HG02938 (cell line): ENCODE measurements around the gene GRIK4.
A peak's percentile ranks its signal among the peaks of the same experiment; 100 is the strongest.

ENCODE experiments used
- ATAC-seq: cut with Tn5 transposase; IDR thresholded peaks from one replicate; pipeline ENCODE4 v1.9.1; 2021; ENCODE audit warnings: mild to moderate bottlenecking, moderate library complexity; ENCODE audit not compliant: unreplicated experiment

Gene GRIK4

DNA sequence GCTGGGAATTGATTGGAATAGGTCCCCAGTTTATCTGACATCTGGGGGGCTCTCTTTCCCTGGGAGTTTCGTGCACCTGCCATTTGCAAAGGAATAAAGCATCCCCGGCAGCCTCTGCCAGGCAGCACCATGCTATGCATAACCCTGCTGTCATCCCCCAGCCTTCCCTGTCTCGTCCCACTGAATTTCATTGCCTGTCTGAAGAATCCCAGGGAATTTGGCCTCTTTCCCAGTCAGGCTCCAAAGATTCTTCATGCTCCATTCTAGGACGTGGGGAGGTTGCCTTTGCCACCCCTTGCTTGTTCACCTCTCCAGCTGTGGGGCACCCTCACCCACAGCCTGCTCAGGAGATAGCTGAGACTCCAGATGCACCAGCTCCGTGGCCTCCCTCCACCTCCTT lies 317.3 kb downstream of the GRIK4 start:
- ATAC-seq: no peak

- ATAC-seq: no peak
These were observed 318.6 kb downstream of the GRIK4 start for GRCh38 chr11:120830085-120830620.

DNA sequence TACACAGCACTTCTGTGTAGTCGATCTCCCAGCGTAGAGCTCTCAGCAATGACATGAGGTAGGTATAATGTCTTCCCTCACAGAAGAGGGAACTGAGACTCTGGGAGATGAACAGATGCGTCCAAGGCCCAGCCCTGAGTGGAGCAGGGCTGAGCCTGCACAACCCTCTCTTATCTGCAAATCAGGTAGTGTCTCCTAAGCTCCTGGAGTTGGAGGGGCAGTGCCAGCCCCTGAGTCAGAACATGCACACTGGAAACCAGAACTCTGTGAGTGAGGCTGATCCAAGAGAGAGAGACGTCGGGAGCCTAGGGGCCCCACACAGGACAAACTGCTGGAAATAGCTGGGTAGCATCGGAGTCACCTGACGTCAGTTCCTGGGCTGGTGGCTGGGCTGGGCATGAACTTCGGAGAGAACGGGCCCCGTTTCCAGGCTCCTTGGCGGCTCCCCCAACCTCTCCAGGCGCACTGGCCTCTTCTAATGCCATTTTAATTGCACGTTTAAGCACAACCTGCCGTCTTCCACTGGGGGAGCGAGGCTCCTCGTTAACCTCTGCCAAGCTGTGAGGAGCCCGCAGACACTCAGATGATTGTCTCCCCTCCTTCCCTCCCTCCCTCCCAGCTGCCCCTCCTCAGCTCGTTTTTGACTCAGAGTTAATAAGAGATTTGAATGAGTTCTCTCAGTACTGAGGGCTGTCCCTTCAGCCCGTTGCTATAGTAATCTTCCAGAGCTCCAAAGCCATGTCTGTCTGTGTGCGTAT lies 321.1 kb downstream of the GRIK4 start:
- ATAC-seq: no peak

DNA sequence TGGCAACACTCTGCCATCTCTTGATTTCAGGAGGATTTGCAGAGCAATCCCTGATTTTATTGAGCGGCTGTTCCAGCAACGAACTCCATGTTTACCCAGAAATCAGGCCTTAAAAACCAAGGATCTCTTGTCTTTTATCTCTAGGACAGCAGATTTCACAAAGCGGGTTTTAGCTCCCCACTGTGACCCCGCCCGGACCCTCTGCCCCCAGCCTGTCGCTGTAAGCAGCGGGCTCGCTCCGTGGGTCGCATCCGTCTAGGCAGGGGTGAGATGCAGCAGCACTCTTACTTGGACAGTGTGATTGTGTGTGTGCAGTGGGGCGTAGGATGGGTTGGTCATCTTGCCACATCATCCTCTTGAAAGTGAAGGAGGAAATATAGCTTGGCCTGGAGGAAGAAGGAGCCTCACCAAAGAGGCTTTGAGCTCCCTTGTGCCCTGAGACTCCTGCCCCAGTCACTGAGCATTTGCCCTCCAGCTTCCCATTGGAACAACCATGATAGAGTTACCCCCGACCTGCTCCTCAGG lies 323.2 kb downstream of the GRIK4 start:
- no peak for ATAC-seq

- ATAC-seq: peak; percentile 96
These were observed 324.2 kb downstream of the GRIK4 start for GRCh38 chr11:120835601-120836228.

DNA sequence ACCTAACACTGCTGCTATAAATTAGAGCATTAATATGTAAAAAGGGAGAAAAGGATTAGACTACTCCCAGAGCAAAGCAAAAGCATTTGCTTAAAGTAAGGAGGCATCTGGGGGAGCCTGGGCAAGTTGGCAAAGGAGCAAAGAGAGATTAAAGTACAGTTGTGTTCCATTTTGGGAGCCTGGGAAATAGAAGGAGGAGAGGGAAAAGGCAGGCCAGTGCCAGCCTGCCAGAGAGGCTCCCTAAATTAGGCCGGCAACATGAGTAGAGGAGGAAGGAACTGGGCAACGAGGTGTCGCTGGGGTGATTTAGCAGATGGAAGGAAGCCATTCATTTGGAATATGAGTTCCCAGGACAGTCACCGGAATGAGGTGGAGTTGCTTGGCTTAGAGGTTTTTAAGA lies 326.1 kb downstream of the GRIK4 start:
- no peak for ATAC-seq

GRCh38 chr11:120839201-120839600 lies 327.7 kb downstream of the GRIK4 start:
- ATAC-seq: no peak

DNA sequence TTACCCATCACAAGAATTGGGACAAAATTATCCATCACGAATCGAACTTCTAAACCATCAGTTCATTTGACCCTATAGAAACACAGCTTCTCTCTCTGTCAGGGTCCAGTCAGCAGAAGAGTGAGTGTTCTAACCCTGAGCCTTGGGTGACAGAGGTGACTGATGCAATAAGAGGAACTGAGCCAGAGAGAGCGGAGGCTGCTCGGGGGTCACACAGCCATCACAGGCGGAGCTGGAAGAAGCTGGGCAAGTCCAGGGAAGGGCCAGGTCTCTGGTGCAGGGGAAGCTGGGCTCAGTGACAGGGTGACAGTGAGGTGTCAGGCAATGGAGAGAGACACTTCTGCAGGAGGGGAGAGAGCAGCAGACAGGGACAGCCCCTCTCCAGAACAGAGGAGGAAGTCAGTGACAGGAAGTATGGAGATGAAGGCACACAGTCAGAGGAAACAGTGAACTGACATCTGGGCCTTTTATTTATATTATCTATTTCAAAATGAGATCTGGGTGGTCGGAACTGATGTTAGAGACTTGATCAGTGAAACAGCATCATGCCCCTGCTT lies 328.4 kb downstream of the GRIK4 start:
- ATAC-seq: no peak

DNA sequence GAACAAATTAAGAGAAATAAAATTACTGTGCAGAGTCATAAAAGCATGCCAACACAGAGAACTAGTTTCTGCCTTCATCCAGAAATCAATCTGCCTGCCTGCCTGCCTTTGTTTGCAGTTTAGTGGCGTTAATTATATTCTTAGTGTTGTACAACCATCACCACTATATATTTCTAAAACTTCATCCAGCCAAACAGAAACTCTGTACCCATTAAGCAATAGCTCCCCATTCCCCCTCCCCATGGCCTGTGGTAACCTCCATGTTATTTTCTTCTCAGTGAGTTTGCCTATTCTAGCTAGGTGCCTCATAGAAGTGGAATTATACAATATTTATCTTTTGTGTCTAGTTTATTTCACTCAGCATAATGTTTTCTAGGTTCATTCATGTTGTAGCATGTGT lies 329.1 kb downstream of the GRIK4 start:
- ATAC-seq: no peak

DNA sequence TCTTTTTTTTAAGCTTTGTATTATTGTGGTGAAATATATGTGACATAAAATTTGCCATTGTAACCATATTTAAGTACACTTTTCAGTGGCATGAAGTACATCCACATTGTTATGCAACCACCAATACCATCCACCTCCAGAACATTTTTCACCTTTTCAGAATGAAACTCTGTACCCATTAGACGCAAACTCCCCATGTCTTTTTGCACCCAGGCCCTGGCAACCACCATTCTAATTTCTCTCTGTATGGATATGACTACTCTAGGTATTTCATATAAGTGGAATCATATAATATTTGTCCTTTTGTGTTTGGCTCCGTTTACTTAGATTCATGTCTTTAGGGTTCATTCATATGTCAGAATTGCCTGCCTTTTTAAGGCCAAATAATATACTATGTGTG lies 329.5 kb downstream of the GRIK4 start:
- ATAC-seq: no peak

- no peak for ATAC-seq
These were observed 330.6 kb downstream of the GRIK4 start for GRCh38 chr11:120842195-120842594.

DNA sequence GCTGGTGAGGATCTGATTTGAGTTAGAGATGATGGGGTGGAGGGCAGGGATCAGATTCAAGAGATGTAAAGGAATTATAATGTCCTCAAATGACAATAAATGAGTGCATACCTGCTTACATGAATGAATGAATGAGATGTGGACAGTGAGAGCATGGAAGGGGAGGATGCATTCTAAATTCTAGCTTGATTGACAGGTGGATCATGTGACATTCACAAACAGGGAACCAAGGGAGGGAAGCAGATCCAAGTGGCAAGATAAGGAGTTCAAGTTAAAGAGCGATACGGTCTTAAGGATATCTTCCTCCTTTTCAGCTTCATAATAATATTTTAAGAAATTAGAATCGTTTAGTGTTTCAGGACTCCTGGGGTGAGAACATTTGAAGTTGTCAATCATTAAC lies 341.9 kb downstream of the GRIK4 start:
- no peak for ATAC-seq

- ATAC-seq: no peak
These were observed 343.4 kb downstream of the GRIK4 start for GRCh38 chr11:120854988-120855387.

- no peak for ATAC-seq
These were observed 346.0 kb downstream of the GRIK4 start for GRCh38 chr11:120857508-120857907.

DNA sequence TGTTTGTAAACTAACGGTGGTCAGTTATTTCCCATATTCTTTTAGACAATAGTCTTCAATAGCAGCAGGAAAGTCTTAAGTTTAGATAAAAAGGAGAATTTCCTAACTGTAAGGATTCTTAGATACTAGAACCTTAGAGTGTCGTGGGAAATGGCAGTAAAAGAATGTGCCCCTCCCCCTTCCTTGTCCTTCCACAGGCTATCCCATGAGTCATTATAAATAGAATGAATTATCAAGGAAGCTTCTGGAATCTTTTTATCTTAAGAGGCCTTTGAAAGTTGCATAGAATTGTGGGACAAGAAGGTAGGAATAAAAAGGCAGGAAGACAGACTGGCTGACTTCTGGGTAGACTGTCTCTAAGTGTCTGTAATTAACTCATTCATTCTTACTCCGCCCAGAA lies 347.2 kb downstream of the GRIK4 start:
- no peak for ATAC-seq

- ATAC-seq: no peak
These were observed 348.2 kb downstream of the GRIK4 start for GRCh38 chr11:120859552-120860295.

GRCh38 chr11:120863359-120863758 lies 351.8 kb downstream of the GRIK4 start:
- no peak for ATAC-seq

DNA sequence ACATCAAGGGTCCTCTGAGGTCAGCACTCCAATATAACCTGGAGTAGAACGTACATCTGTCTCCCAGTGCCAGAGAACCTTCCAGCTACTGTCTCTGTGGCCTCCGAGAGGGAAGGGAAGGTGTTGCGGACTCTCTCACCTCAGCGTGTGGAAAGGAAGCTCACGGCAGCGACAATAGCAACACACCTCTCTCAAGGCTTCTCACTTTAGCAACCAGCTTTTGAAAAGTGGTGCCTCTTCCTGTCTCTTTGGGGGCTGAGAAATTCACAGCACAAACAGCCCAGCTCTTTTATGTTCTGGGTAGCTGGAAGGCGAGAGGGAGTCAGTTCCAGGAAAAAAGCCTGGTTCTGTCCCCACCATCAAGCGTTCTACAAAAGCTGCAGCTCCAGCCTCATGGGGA lies 355.5 kb downstream of the GRIK4 start:
- ATAC-seq: no peak

- no peak for ATAC-seq
These were observed 356.0 kb downstream of the GRIK4 start for GRCh38 chr11:120867531-120867930.

GRCh38 chr11:120867988-120868387 lies 356.4 kb downstream of the GRIK4 start:
- ATAC-seq: no peak

GRCh38 chr11:120869097-120869496 lies 357.5 kb downstream of the GRIK4 start:
- ATAC-seq: no peak
